Skin epidermis (tissue), 12 donors: Measurements from ENCODE around the gene ERLEC1.

Experiments used
- H3K27ac ChIP-seq, 21 experiments: fragments of 200-600 bp; sonication (generic) in 11 of 21; one replicate each; pipeline ENCODE4 v1.5.0; 2020; ENCODE audit warnings: mild to moderate bottlenecking in 3 of 21, inconsistent platforms in 2 of 21, moderate library complexity in 2 of 21
- H3K4me3 ChIP-seq, 7 experiments: fragments of 200-600 bp; sonication (generic) in 2 of 7; one replicate each; pipeline ENCODE4 v1.5.0; 2020; ENCODE audit warnings: inconsistent platforms in 2 of 7, mild to moderate bottlenecking in 2 of 7, moderate library complexity in 1 of 7

The ERLEC1 gene

GRCh38 chr2:53865962-53866361 lies 79.1 kb downstream of the ERLEC1 start:
- Histone ChIP-seq H3K27ac (no peak overlapping the region), H3K4me3 (no peak overlapping the region)

GRCh38 chr2:53867169-53867568 lies 80.3 kb downstream of the ERLEC1 start:
- H3K27ac ChIP-seq, result no peak overlapping the region
- H3K4me3 ChIP-seq, result no peak overlapping the region

GRCh38 chr2:53867773-53868172 lies 80.9 kb downstream of the ERLEC1 start:
- Histone ChIP-seq H3K4me3 (no peak overlapping the region), H3K27ac (no peak overlapping the region)
